Measurements from ENCODE around the gene GPBP1L1. TPM values are rescaled to one million over a fixed set of nuclear protein-coding genes. Genes with fewer than 3 reads are reported as not detected.

Gene GPBP1L1
- total and polyA plus RNA-seq, 9 of the 15 experiments (the other 6 are each of a cell fraction or from before 2014, with no cell fraction given): 86.0 to 216 (median 138) TPM

DNA sequence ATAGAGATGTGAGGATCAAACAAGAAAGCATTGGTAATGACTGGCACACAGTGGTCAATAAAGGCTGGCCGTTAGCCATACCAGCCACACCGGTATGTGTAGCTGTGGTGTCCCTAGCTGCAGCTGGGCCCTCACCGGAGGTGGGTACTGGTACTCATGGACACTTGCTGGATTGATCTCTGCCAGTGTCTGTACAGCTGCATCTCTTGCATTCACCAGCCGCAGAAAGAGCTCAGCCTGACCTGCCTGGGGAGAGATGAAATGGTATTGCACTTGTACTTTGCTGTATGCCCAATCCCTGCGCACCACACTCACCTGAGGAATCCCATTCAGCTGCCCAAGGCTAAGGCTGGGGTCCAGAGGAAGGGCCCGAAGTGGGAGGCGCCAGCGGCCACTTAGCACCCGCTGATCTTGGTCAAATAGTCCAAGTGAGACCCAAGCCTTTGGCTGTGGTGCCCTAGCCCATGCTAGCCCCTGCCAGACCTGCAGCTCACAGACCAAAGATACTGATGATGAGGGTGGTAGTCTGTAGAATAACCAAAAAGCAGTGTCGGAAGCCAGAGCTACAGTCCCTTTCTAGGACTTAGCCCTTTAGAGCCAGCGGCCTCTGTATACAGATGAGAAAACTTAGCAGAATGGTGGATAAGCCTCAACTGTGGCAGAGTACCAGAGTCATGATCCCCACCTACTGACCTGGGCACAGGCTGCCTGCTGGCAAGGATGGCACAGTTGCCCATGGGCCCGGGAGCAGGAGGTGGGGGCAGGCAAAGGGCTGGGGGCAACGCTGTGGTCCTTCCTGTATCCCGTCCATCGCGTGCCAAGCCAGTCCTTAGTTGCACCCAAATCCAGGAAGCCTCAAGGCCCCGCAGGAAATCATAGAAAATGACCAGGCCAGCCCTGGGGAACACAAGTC lies 65.5 kb downstream of the GPBP1L1 start:
- no peak overlapping the region for H3K4me3 ChIP-seq
- in situ Hi-C loops (cut with MboI) (no loop called here), intact Hi-C loops (cut with micrococcal nuclease) (no loop called here)
- H3K4me1 ChIP-seq (replicated peaks in 1 of 2; ENCODE audit: control insufficient read depth in 2 of 2, insufficient read depth in 2 of 2, low read length in 2 of 2): peaks cover 0 to 17% of the 10 kb centered on the region in 2 experiments; a peak in 2 of 5 replicates
- DNase-seq (ENCODE audit: extremely low read depth in 1 of 4, low spot score in 3 of 4) (peak in 1 of 4 experiments; percentile 26), ATAC-seq (0 out of 3 replicates have a peak, but pooled peaks have one; percentile 1), FAIRE-seq (no peak)
- WGBS (ENCODE audit: insufficient coverage, low coverage, missing lambda C conversion rate): 88% methylated on average over 17 of the region's 17 CpGs
- no peak overlapping the region for H2AFZ ChIP-seq (ENCODE audit: low read depth, low read length)
- H3K27me3 ChIP-seq (ENCODE audit: control insufficient read depth in 2 of 2, insufficient read depth in 2 of 2, low read length in 2 of 2): no peaks in the 10 kb centered on the region
- H3K36me3 ChIP-seq (ENCODE audit: control insufficient read depth, insufficient read depth, low read length): peaks cover 71% of the 10 kb centered on the region
- H3K79me2 ChIP-seq (ENCODE audit: control insufficient read depth, insufficient read depth, low read length): no peaks in the 10 kb centered on the region
- no peaks in the 10 kb centered on the region; the same call in none of the 2 replicates for H4K20me1 ChIP-seq (replicated peaks; ENCODE audit: control insufficient read depth, insufficient read depth, low read length)
- no peaks in the 10 kb centered on the region for H3K9me3 ChIP-seq (replicated peaks; ENCODE audit: control insufficient read depth, insufficient read depth, low read depth, low read length)
- H3K27ac ChIP-seq (ENCODE audit: extremely low read depth, low read depth, low read length): no peak overlapping the region
- no TSS peak for BruUV-seq (replicated peaks)
- no peaks in the 10 kb centered on the region for H3K9me1 ChIP-seq (ENCODE audit: control insufficient read depth, insufficient read depth, low read length)
- POLR2A ChIA-PET: interaction anchor here (0.6 to 1.7 kb wide), 5 partner anchors 9 to 634 kb away, joined by 3 to 5 read pairs (median 3); partner anchors contain the start of gene PRDX1
- CTCF ChIA-PET (ENCODE audit: low intra/inter-chr PET ratio): no interaction called here
- H3K9ac ChIP-seq (ENCODE audit: insufficient read depth in 1 of 2, low read depth in 2 of 2, low read length in 2 of 2): no peak overlapping the region
- H3K4me2 ChIP-seq (ENCODE audit: insufficient read depth, low read length): no peak overlapping the region
- TF ChIP-seq, protein P1, sequence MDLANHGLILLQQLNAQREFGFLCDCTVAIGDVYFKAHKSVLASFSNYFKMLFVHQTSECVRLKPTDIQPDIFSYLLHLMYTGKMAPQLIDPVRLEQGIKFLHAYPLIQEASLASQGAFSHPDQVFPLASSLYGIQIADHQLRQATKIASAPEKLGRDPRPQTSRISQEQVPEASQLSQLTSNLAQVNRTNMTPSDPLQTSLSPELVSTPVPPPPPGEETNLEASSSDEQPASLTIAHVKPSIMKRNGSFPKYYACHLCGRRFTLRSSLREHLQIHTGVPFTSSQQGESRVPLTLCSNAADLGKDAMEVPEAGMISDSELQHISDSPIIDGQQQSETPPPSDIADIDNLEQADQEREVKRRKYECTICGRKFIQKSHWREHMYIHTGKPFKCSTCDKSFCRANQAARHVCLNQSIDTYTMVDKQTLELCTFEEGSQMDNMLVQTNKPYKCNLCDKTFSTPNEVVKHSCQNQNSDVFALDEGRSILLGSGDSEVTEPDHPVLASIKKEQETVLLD (IDR thresholded peaks at IDR 0.05): no peak
- no peak for TF ChIP-seq ZNF76 (CRISPR knock-in tag; IDR thresholded peaks at IDR 0.05; ENCODE audit: borderline replicate concordance)
- no peak for TF ChIP-seq ZNF644 (tag; IDR thresholded peaks at IDR 0.05; ENCODE audit: low read depth)
- peak; percentile 4 for TF ChIP-seq RBM22 (IDR thresholded peaks at IDR 0.05; ENCODE audit: low read depth, low read length, poor library complexity, severe bottlenecking)
- TF ChIP-seq, protein P2, sequence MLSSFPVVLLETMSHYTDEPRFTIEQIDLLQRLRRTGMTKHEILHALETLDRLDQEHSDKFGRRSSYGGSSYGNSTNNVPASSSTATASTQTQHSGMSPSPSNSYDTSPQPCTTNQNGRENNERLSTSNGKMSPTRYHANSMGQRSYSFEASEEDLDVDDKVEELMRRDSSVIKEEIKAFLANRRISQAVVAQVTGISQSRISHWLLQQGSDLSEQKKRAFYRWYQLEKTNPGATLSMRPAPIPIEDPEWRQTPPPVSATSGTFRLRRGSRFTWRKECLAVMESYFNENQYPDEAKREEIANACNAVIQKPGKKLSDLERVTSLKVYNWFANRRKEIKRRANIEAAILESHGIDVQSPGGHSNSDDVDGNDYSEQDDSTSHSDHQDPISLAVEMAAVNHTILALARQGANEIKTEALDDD (IDR thresholded peaks at IDR 0.05): 0 out of 2 replicates have a peak, but pooled peaks have one; percentile 8
- TF ChIP-seq, protein P3, sequence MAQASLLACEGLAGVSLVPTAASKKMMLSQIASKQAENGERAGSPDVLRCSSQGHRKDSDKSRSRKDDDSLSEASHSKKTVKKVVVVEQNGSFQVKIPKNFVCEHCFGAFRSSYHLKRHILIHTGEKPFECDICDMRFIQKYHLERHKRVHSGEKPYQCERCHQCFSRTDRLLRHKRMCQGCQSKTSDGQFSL (CRISPR knock-in tag; IDR thresholded peaks at IDR 0.05): no peak
- TF ChIP-seq, protein P3 (tag; IDR thresholded peaks at IDR 0.05): no peak
- no peak for TF ChIP-seq POLR2H (tag; IDR thresholded peaks at IDR 0.05; ENCODE audit: low read depth)
- TF ChIP-seq, protein P4, sequence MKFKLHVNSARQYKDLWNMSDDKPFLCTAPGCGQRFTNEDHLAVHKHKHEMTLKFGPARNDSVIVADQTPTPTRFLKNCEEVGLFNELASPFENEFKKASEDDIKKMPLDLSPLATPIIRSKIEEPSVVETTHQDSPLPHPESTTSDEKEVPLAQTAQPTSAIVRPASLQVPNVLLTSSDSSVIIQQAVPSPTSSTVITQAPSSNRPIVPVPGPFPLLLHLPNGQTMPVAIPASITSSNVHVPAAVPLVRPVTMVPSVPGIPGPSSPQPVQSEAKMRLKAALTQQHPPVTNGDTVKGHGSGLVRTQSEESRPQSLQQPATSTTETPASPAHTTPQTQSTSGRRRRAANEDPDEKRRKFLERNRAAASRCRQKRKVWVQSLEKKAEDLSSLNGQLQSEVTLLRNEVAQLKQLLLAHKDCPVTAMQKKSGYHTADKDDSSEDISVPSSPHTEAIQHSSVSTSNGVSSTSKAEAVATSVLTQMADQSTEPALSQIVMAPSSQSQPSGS (CRISPR knock-in tag; IDR thresholded peaks at IDR 0.05): no peak
- TF ChIP-seq EP400 (IDR thresholded peaks at IDR 0.05): no peak
- TF ChIP-seq HNRNPL (IDR thresholded peaks at IDR 0.05; ENCODE audit: low read depth, low read length): 0 out of 2 replicates have a peak, but pooled peaks have one; percentile 29
- TF ChIP-seq POLR2G (IDR thresholded peaks at IDR 0.05; ENCODE audit: low read depth, low read length): peak; percentile 59
- peak; percentile 52; the same call in 1 of the 2 replicates for TF ChIP-seq ZKSCAN1 (IDR thresholded peaks at IDR 0.05; ENCODE audit: low read depth, low read length)

Data from K562 (cell line).